ENCODE measurements around the gene ISOC2. TPM values are rescaled to one million over a fixed set of nuclear protein-coding genes. Genes with fewer than 3 reads are reported as not detected.

The ISOC2 gene
- total and polyA plus RNA-seq, 9 of the 15 experiments (the other 6 are each of a cell fraction or from before 2014, with no cell fraction given) = 1.2 to 229 (median 58.3) TPM

DNA sequence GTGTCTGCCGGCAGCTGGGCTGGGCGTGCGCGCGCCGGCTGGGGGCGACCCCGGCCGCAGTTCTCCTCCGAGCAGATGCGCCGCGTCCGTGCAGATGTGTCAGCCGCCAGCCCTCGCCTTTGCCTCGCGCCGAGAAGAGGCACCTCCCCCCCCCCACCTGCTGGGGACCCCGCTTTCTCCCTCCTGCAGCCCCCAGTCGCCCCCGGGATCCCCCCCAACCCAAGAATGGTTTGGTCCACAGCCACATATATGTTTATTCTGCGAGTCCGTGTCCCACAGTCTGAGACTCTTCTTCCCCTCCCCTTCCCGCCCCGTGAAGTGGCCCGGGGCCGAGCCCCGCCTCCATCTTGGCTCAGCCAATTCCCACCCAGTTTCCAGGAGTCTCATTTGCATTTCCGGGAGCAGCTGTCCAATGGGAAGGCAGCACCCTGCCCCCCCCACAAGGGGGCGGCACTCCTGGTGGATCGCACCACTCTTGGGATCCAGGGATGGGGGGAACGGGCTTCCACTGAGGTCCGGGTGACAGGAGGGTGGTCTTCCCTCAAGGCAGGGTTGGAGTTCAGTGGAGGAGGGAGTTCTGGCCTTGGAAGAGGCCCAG lies 8.6 kb downstream of the ISOC2 start (continued):
- TF ChIP-seq KAT7 (CRISPR knock-in tag; IDR thresholded peaks at IDR 0.05; ENCODE audit: borderline replicate concordance) (0 out of 2 replicates have a peak, but pooled peaks have one; percentile 55), NFYB (IDR thresholded peaks at IDR 0.05; ENCODE audit: extremely low read depth, insufficient read length) (peak; percentile 70), CHD2 (IDR thresholded peaks at IDR 0.05; ENCODE audit: low read depth, low read length) (peak; percentile 53), ZNF507 (tag; conservative IDR thresholded peaks at IDR 0.05) (no peak), ZNF79 (CRISPR knock-in tag; IDR thresholded peaks at IDR 0.05; ENCODE audit: low read depth) (no peak), TCF7L2 (IDR thresholded peaks at IDR 0.05; ENCODE audit: low read depth, low read length) (peak; percentile 87)
- TF ChIP-seq, protein P1, sequence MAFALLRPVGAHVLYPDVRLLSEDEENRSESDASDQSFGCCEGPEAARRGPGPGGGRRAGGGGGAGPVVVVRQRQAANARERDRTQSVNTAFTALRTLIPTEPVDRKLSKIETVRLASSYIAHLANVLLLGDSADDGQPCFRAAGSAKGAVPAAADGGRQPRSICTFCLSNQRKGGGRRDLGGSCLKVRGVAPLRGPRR (CRISPR knock-in tag; IDR thresholded peaks at IDR 0.05) = no peak
- TF ChIP-seq, protein P2, sequence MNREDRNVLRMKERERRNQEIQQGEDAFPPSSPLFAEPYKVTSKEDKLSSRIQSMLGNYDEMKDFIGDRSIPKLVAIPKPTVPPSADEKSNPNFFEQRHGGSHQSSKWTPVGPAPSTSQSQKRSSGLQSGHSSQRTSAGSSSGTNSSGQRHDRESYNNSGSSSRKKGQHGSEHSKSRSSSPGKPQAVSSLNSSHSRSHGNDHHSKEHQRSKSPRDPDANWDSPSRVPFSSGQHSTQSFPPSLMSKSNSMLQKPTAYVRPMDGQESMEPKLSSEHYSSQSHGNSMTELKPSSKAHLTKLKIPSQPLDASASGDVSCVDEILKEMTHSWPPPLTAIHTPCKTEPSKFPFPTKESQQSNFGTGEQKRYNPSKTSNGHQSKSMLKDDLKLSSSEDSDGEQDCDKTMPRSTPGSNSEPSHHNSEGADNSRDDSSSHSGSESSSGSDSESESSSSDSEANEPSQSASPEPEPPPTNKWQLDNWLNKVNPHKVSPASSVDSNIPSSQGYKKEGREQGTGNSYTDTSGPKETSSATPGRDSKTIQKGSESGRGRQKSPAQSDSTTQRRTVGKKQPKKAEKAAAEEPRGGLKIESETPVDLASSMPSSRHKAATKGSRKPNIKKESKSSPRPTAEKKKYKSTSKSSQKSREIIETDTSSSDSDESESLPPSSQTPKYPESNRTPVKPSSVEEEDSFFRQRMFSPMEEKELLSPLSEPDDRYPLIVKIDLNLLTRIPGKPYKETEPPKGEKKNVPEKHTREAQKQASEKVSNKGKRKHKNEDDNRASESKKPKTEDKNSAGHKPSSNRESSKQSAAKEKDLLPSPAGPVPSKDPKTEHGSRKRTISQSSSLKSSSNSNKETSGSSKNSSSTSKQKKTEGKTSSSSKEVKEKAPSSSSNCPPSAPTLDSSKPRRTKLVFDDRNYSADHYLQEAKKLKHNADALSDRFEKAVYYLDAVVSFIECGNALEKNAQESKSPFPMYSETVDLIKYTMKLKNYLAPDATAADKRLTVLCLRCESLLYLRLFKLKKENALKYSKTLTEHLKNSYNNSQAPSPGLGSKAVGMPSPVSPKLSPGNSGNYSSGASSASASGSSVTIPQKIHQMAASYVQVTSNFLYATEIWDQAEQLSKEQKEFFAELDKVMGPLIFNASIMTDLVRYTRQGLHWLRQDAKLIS (CRISPR knock-in tag; IDR thresholded peaks at IDR 0.05) = 0 out of 2 replicates have a peak, but pooled peaks have one; percentile 52
